GM12878 (cell line): ENCODE results near the gene GLT8D1.

Experiments used
- CTCF ChIP-seq, 3 experiments: IDR thresholded peaks in 2 of 3; conservative IDR thresholded peaks in 1 of 3; 2 replicates each; pipeline ENCODE4 v1.5.1; 2011; ENCODE audit warnings: low read depth in 3 of 3, low read length in 3 of 3, mild to moderate bottlenecking in 3 of 3, control low read depth in 2 of 3, moderate library complexity in 2 of 3, inconsistent platforms in 1 of 3, mixed read lengths in 1 of 3; ENCODE audit not compliant: control insufficient read depth in 2 of 3, insufficient read depth in 1 of 3; ENCODE audit errors: extremely low read depth in 1 of 3
- EP300 ChIP-seq, 2 experiments: fragments of 150-350 bp in 1 of 2; IDR thresholded peaks; 2 replicates each; pipeline ENCODE4 v1.6.1; 2011 to 2012; ENCODE audit warnings: low read depth in 2 of 2, low read length in 2 of 2, borderline replicate concordance in 1 of 2, improper control_type of control experiment in 1 of 2, inconsistent platforms in 1 of 2; ENCODE audit not compliant: control insufficient read depth in 1 of 2
- JUNB ChIP-seq: IDR thresholded peaks from 2 replicates; pipeline ENCODE4 v1.6.1; 2016; ENCODE audit warnings: antibody characterized with exemption, mild to moderate bottlenecking
- ZNF274 ChIP-seq: IDR thresholded peaks from one replicate; pipeline ENCODE4 v1.8.0; 2011; ENCODE audit not compliant: insufficient read length, insufficient read depth
- TF ChIP-seq, protein P1 (sequence below): IDR thresholded peaks from 2 replicates; pipeline ENCODE4 v1.6.1; 2011; ENCODE audit warnings: borderline replicate concordance, low read depth, mild to moderate bottlenecking, moderate library complexity, low read length; ENCODE audit not compliant: insufficient read depth, poor library complexity, severe bottlenecking

GRCh38 chr3:52712291-52713212 lies 7.0 kb upstream of the GLT8D1 start:
- TF ChIP-seq, protein P1, sequence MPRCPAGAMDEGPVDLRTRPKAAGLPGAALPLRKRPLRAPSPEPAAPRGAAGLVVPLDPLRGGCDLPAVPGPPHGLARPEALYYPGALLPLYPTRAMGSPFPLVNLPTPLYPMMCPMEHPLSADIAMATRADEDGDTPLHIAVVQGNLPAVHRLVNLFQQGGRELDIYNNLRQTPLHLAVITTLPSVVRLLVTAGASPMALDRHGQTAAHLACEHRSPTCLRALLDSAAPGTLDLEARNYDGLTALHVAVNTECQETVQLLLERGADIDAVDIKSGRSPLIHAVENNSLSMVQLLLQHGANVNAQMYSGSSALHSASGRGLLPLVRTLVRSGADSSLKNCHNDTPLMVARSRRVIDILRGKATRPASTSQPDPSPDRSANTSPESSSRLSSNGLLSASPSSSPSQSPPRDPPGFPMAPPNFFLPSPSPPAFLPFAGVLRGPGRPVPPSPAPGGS = no peak
- TF ChIP-seq ZNF274 = no peak
- TF ChIP-seq JUNB = no peak
- TF ChIP-seq CTCF (IDR thresholded peaks at IDR 0.05 in 2 of 3, conservative IDR thresholded peaks at IDR 0.05 in 1 of 3; ENCODE audit: control insufficient read depth in 2 of 3, extremely low read depth in 1 of 3, insufficient read depth in 1 of 3, low read depth in 3 of 3, low read length in 3 of 3) = no peak
- no peak for TF ChIP-seq EP300 (IDR thresholded peaks at IDR 0.05; ENCODE audit: borderline replicate concordance in 1 of 2, control insufficient read depth in 1 of 2, low read depth in 2 of 2, low read length in 2 of 2)
